IMR-90 (cell line): ENCODE results near the gene OXCT2. TPM values are rescaled to one million over a fixed set of nuclear protein-coding genes. Genes with fewer than 3 reads are reported as not detected.

ENCODE experiments used
- ATAC-seq: fragments of 200-7000 bp; cut with Tn5 transposase; 2 replicates; pipeline ENCODE4 v1.9.1; 2020; ENCODE audit warnings: low read depth, mild to moderate bottlenecking, moderate library complexity
- BruUV-seq: library from RNA; stranded (reverse); fragments of 400-500 nt; replicated peaks from 2 replicates; lab custom pipeline; 2021; lab: Mats Ljungman, UMichigan
- CTCF ChIA-PET: fragments of 300-600 bp; formaldehyde crosslinking; extraction: SDS; loops from one replicate; lab custom pipeline; 2021; ENCODE audit warnings: antibody characterized with exemption; lab: Yijun Ruan, JAX
- POLR2A ChIA-PET: fragments of 300-600 bp; sonication (Branson Sonifier 250); formaldehyde crosslinking; loops from one replicate; lab custom pipeline; 2022; ENCODE audit warnings: antibody characterized with exemption; ENCODE audit not compliant: unreplicated experiment; lab: Charles Lee
- DNase-seq: peaks from one replicate; pipeline ENCODE4 v3.0.0; 2013
- H2AFZ ChIP-seq: replicated peaks from 2 replicates; pipeline ENCODE3; 2013; ENCODE audit warnings: low read length, mild to moderate bottlenecking; ENCODE audit not compliant: poor library complexity
- H2AK5ac ChIP-seq: 2 replicates; pipeline ENCODE4 v1.6.1; 2013; ENCODE audit warnings: low read depth, low read length, inconsistent platforms
- H2AK9ac ChIP-seq: replicated peaks from 2 replicates; pipeline ENCODE3; 2013; ENCODE audit warnings: mild to moderate bottlenecking, low read depth, low read length, moderate library complexity; ENCODE audit not compliant: poor library complexity
- H2BK120ac ChIP-seq: 2 replicates; pipeline ENCODE4 v1.6.1; 2013; ENCODE audit warnings: low read depth, low read length, inconsistent platforms
- H2BK15ac ChIP-seq: 3 replicates; pipeline ENCODE4 v1.6.1; 2013; ENCODE audit warnings: low read depth, low read length, inconsistent platforms
- H2BK20ac ChIP-seq: 2 replicates; pipeline ENCODE4 v1.6.1; 2013; ENCODE audit warnings: low read depth, mild to moderate bottlenecking, inconsistent platforms, low read length, moderate library complexity
- H2BK5ac ChIP-seq: 2 replicates; pipeline ENCODE4 v1.6.1; 2013; ENCODE audit warnings: mild to moderate bottlenecking, low read depth, low read length, inconsistent platforms; ENCODE audit not compliant: poor library complexity, severe bottlenecking
- H3K14ac ChIP-seq: replicated peaks from 2 replicates; pipeline ENCODE4 v1.6.1; 2013; ENCODE audit warnings: low read depth, low read length, inconsistent platforms
- H3K18ac ChIP-seq: 2 replicates; pipeline ENCODE4 v1.6.1; 2013; ENCODE audit warnings: low read depth, low read length, control low read depth
- H3K23ac ChIP-seq: 2 replicates; pipeline ENCODE4 v1.6.1; 2013; ENCODE audit warnings: low read depth, low read length, inconsistent platforms
- H3K27ac ChIP-seq: 2 replicates; pipeline ENCODE4 v1.5.1; 2013; ENCODE audit warnings: mild to moderate bottlenecking, control low read depth, low read length; ENCODE audit not compliant: insufficient read depth
- H3K27me3 ChIP-seq: 2 replicates; pipeline ENCODE4 v1.6.1; 2013; ENCODE audit warnings: low read length; ENCODE audit not compliant: control insufficient read depth, insufficient read depth
- H3K36me3 ChIP-seq: 2 replicates; pipeline ENCODE4 v1.6.1; 2013; ENCODE audit warnings: low read length, mixed read lengths; ENCODE audit not compliant: control insufficient read depth, insufficient read depth
- H3K4ac ChIP-seq: 2 replicates; pipeline ENCODE4 v1.6.1; 2013; ENCODE audit warnings: low read depth, low read length, inconsistent platforms
- H3K4me1 ChIP-seq: 2 replicates; pipeline ENCODE4 v1.6.1; 2013; ENCODE audit warnings: low read length, mixed read lengths; ENCODE audit not compliant: control insufficient read depth, insufficient read depth
- H3K4me2 ChIP-seq: 2 replicates; pipeline ENCODE4 v1.6.1; 2013; ENCODE audit warnings: low read depth, mild to moderate bottlenecking, control low read depth, low read length, moderate library complexity
- H3K4me3 ChIP-seq: 2 replicates; pipeline ENCODE4 v1.5.1; 2013; ENCODE audit warnings: low read depth, mild to moderate bottlenecking, control low read depth, low read length, moderate library complexity; ENCODE audit not compliant: insufficient read depth
- H3K56ac ChIP-seq: 2 replicates; pipeline ENCODE4 v1.6.1; 2013; ENCODE audit warnings: low read length, inconsistent platforms; ENCODE audit not compliant: insufficient read depth; ENCODE audit errors: extremely low read depth
- H3K79me1 ChIP-seq, 2 experiments: 2 replicates each; pipeline ENCODE4 v1.6.1; 2013; ENCODE audit warnings: low read length in 2 of 2, inconsistent platforms in 1 of 2, low read depth in 1 of 2
- H3K9ac ChIP-seq: 2 replicates; pipeline ENCODE4 v1.6.1; 2013; ENCODE audit warnings: low read depth, low read length, control low read depth
- H3K9me1 ChIP-seq: 2 replicates; pipeline ENCODE4 v1.6.1; 2013; ENCODE audit warnings: low read length, inconsistent platforms; ENCODE audit not compliant: insufficient read depth
- H3K9me3 ChIP-seq: 2 replicates; pipeline ENCODE4 v1.6.1; 2013; ENCODE audit warnings: low read length; ENCODE audit not compliant: control insufficient read depth, insufficient read depth
- H4K20me1 ChIP-seq: 2 replicates; pipeline ENCODE4 v1.6.1; 2013; ENCODE audit warnings: low read length, inconsistent platforms; ENCODE audit not compliant: insufficient read depth
- H4K5ac ChIP-seq: 2 replicates; pipeline ENCODE4 v1.6.1; 2013; ENCODE audit warnings: mild to moderate bottlenecking, low read depth, low read length, control low read depth
- H4K8ac ChIP-seq, 2 experiments: 2 replicates each; pipeline ENCODE4 v1.6.1; 2013; ENCODE audit warnings: low read depth in 2 of 2, low read length in 2 of 2, control low read depth in 1 of 2, inconsistent platforms in 1 of 2
- H4K91ac ChIP-seq: 2 replicates; pipeline ENCODE4 v1.6.1; 2013; ENCODE audit warnings: low read depth, low read length, inconsistent platforms; ENCODE audit not compliant: insufficient read depth
- NFE2L2 ChIP-seq: fragments of 150-350 bp; IDR thresholded peaks from 2 replicates; pipeline ENCODE4 v1.6.1; 2016; ENCODE audit warnings: low read depth, mild to moderate bottlenecking, low read length
- WGBS, 2 experiments: methylation state at CpG; one replicate each; pipeline versions ENCODE4 v1.1.5 to v1.1.7; 2013; ENCODE audit warnings: missing lambda C conversion rate in 2 of 2; ENCODE audit not compliant: insufficient read length in 1 of 2; ENCODE audit errors: extremely low coverage in 2 of 2; 5-methylcytosine and 5-hydroxymethylcytosine counted together
- dilution Hi-C: fragments of 300-500 bp; cut with HindIII; formaldehyde crosslinking; loops from one replicate; pipeline ENCODE4 v1.14.3; 2018; ENCODE audit warnings: low sequenced_read_pairs; ENCODE audit not compliant: unreplicated experiment
- in situ Hi-C: fragments of 300-500 bp; cut with MboI; formaldehyde crosslinking; loops from 3 replicates; pipeline ENCODE4 v1.14.3; 2019; ENCODE audit warnings: low sequenced_read_pairs, inconsistent platforms, mixed read lengths
- intact Hi-C: fragments of 100-400 bp; cut with micrococcal nuclease; formaldehyde crosslinking; loops from 2 replicates; pipeline ENCODE4 v1.10.0; 2022
- polyA plus RNA-seq, 3 experiments: library from polyadenylated mRNA; depleted of rRNA; stranded (reverse); fragments of >200 nt; gene quantifications; 2 replicates each; pipeline ENCODE4 v1.2.3, GENCODE V29; 2012; ENCODE audit warnings: low replicate concordance in 1 of 3
- total RNA-seq: library from RNA; depleted of rRNA; stranded (reverse); fragments of >200 nt; gene quantifications from 2 replicates; pipeline ENCODE4 v1.2.3, GENCODE V29; 2012
- TF ChIP-seq, protein P1 (sequence below): fragments of 150-350 bp; IDR thresholded peaks from 2 replicates; pipeline ENCODE4 v1.6.1; 2016; ENCODE audit warnings: low read depth, mild to moderate bottlenecking, low read length, moderate library complexity, borderline replicate concordance

OXCT2 gene
- total and polyA plus RNA-seq, 2 of the 4 experiments (the other 2 are of a cell fraction) = 0.18 to 0.22 TPM

DNA sequence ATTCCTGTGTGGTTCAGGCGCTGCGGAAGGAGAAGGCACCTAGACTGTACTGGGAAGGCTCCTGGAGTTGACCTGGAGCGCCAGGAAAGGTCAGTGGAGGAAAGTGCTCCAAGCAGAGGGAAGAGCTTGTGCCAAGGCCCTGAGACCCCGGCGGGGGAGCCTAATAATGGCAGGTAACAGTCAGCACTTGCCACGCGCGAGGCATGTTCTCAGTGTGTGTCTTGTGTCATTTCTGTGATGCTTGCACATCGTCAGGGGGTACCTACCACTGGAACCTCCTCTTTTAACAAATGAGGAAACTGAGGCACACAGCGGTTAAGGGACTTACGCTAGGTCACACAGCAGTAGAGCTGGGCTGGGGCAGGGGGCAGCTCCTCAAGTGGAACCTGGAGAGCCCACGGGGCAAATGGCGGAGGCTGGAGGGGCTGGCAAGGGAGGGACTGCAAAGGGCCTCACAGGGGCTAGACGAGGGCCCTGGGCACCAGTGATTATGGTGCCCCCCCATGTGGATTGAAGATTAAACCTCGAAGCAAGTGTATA lies 18.5 kb upstream of the OXCT2 start:
- dilution Hi-C loops = no loop called here
- H3K18ac ChIP-seq = no peak overlapping the region
- H2BK120ac ChIP-seq = no peak overlapping the region
- no peak overlapping the region for H2BK15ac ChIP-seq
- no peak for DNase-seq
- intact Hi-C loops = no loop called here
- H4K5ac ChIP-seq = no peak overlapping the region
- H3K4me1 ChIP-seq = peaks cover 1% of the 10 kb centered on the region; the same call in 1 of the 2 replicates
- H3K27ac ChIP-seq = no peak overlapping the region
- no peak overlapping the region for H3K14ac ChIP-seq
- no peak overlapping the region for H2AK5ac ChIP-seq
- TF ChIP-seq NFE2L2 = no peak
- TF ChIP-seq, protein P1, sequence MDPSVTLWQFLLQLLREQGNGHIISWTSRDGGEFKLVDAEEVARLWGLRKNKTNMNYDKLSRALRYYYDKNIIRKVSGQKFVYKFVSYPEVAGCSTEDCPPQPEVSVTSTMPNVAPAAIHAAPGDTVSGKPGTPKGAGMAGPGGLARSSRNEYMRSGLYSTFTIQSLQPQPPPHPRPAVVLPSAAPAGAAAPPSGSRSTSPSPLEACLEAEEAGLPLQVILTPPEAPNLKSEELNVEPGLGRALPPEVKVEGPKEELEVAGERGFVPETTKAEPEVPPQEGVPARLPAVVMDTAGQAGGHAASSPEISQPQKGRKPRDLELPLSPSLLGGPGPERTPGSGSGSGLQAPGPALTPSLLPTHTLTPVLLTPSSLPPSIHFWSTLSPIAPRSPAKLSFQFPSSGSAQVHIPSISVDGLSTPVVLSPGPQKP = no peak
- in situ Hi-C loops = loop anchor here (5.0 kb wide), 1 partner anchor 297 kb away; the partner anchor contains the start of gene BMP8A
- no peak overlapping the region for H2AK9ac ChIP-seq
- BruUV-seq = no TSS peak
- no peak overlapping the region for H2BK20ac ChIP-seq
- ChIA-PET CTCF (interaction anchor here (1.5 kb wide), 1 partner anchor 10 kb away, joined by 3 read pairs; no protein-coding TSS in a partner anchor), POLR2A (no interaction called here)
- H4K91ac ChIP-seq = no peak overlapping the region
- no peaks in the 10 kb centered on the region for H3K9me3 ChIP-seq
- H4K20me1 ChIP-seq = no peaks in the 10 kb centered on the region
- no peak overlapping the region for H3K4ac ChIP-seq
- peaks cover 56% of the 10 kb centered on the region for H3K27me3 ChIP-seq
- no peak for ATAC-seq
- no peak overlapping the region for H3K4me3 ChIP-seq
- H3K9ac ChIP-seq = no peak overlapping the region
- H3K23ac ChIP-seq = no peak overlapping the region
- no peaks in the 10 kb centered on the region for H3K9me1 ChIP-seq
- H4K8ac ChIP-seq = no peak overlapping the region
- 41% methylated on average over 7 of the region's 15 CpGs; no CpG with 5 or more reads in 1 of the 2 experiments for WGBS, 2 experiments
- no peaks in the 10 kb centered on the region for H3K79me1 ChIP-seq
- no peak overlapping the region for H3K56ac ChIP-seq
- no peak overlapping the region for H2BK5ac ChIP-seq
- no peak overlapping the region for H2AFZ ChIP-seq
- H3K4me2 ChIP-seq = no peak overlapping the region
- H3K36me3 ChIP-seq = no peaks in the 10 kb centered on the region
